ENCODE measurements around the gene EPN3.
A peak's percentile ranks its signal among the peaks of the same experiment; 100 is the strongest.

Gene EPN3

GRCh38 chr17:50511058-50511457 is 21.5 kb upstream of the EPN3 start:
- peak; percentile 61 for DNase-seq

- no peak for DNase-seq
Observed at GRCh38 chr17:50513495-50513894, 19.0 kb upstream of the EPN3 start.

GRCh38 chr17:50514388-50514787 is 18.1 kb upstream of the EPN3 start:
- no peak for DNase-seq

- DNase-seq = no peak
Observed at GRCh38 chr17:50514936-50515702, 17.4 kb upstream of the EPN3 start.

GRCh38 chr17:50517011-50517410 is 15.5 kb upstream of the EPN3 start:
- DNase-seq = no peak

GRCh38 chr17:50517504-50518383 is 14.8 kb upstream of the EPN3 start:
- DNase-seq = no peak

- no peak for DNase-seq
Observed at GRCh38 chr17:50518384-50519023, 14.0 kb upstream of the EPN3 start.

GRCh38 chr17:50519141-50519834 is 13.2 kb upstream of the EPN3 start:
- DNase-seq = no peak

- no peak for DNase-seq
Observed at GRCh38 chr17:50520483-50520882, 12.1 kb upstream of the EPN3 start.

GRCh38 chr17:50521514-50521913 is 11.0 kb upstream of the EPN3 start:
- no peak for DNase-seq

GRCh38 chr17:50522766-50523165 is 9.8 kb upstream of the EPN3 start:
- DNase-seq = no peak

GRCh38 chr17:50523208-50523607 is 9.3 kb upstream of the EPN3 start:
- no peak for DNase-seq

GRCh38 chr17:50524838-50525237 is 7.7 kb upstream of the EPN3 start:
- no peak for DNase-seq

- DNase-seq = no peak
Observed at GRCh38 chr17:50527155-50527762, 5.3 kb upstream of the EPN3 start.

GRCh38 chr17:50527949-50528474 is 4.5 kb upstream of the EPN3 start:
- DNase-seq = no peak

GRCh38 chr17:50529849-50530248 is 2.7 kb upstream of the EPN3 start:
- no peak for DNase-seq

- no peak for DNase-seq
Observed at GRCh38 chr17:50531428-50532025, 1.0 kb upstream of the EPN3 start.

GRCh38 chr17:50533185-50533584 is 650 bp downstream of the EPN3 start:
- DNase-seq = no peak

- DNase-seq = no peak
Observed at GRCh38 chr17:50533720-50534148, 1.2 kb downstream of the EPN3 start.

- no peak for DNase-seq
Observed at GRCh38 chr17:50534222-50534978, 1.9 kb downstream of the EPN3 start.

GRCh38 chr17:50534979-50535326 is 2.4 kb downstream of the EPN3 start:
- DNase-seq = no peak

Measured in central memory CD4-positive, alpha-beta T cell (primary cell).